ENCODE measurements around the gene EYS. TPM values are rescaled to one million over a fixed set of nuclear protein-coding genes. Genes with fewer than 3 reads are reported as not detected.

The EYS gene
- total and polyA plus RNA-seq, 7 donors = 0.07 to 0.46 TPM; not detected in 5

DNA sequence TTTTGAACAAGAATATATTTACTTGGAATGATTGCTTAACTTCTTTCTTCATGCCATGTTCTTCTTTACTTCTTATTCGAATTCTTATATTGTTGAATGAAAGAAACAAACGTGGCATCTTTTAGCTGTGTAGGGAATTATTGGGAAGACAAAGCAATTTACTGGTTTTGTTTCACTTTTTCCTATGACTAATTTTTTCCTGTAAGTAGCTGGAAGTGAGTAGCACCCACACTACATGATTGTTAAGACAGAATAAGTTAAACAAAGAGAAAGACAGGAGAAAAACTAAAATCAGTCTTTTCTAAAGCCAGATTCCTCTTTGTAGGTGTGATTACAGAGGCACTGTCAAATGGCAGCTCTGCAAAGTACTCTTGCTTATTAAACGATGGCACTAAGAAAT is 593.4 kb downstream of the EYS start:
- intact Hi-C loops (cut with DNase I) = no loop called here
- 62 to 69% methylated on average over 3 of the region's 3 CpGs for WGBS, 2 donors
- Histone ChIP-seq H3K36me3 (no peaks in the 10 kb centered on the region), H3K4me1 (no peaks in the 10 kb centered on the region), H3K9me3 (no peaks in the 10 kb centered on the region), H3K4me3 (no peak overlapping the region), H3K27ac (no peak overlapping the region), H3K27me3 (no peaks in the 10 kb centered on the region)
- TF ChIP-seq POLR2A (IDR thresholded peaks at IDR 0.05) (no peak), EP300 (IDR thresholded peaks at IDR 0.05) (no peak), POLR2AphosphoS5 (IDR thresholded peaks at IDR 0.05) (no peak)
- TF ChIP-seq, protein P1, sequence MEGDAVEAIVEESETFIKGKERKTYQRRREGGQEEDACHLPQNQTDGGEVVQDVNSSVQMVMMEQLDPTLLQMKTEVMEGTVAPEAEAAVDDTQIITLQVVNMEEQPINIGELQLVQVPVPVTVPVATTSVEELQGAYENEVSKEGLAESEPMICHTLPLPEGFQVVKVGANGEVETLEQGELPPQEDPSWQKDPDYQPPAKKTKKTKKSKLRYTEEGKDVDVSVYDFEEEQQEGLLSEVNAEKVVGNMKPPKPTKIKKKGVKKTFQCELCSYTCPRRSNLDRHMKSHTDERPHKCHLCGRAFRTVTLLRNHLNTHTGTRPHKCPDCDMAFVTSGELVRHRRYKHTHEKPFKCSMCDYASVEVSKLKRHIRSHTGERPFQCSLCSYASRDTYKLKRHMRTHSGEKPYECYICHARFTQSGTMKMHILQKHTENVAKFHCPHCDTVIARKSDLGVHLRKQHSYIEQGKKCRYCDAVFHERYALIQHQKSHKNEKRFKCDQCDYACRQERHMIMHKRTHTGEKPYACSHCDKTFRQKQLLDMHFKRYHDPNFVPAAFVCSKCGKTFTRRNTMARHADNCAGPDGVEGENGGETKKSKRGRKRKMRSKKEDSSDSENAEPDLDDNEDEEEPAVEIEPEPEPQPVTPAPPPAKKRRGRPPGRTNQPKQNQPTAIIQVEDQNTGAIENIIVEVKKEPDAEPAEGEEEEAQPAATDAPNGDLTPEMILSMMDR (IDR thresholded peaks at IDR 0.05) = no peak
- no peak for DNase-seq

DNA sequence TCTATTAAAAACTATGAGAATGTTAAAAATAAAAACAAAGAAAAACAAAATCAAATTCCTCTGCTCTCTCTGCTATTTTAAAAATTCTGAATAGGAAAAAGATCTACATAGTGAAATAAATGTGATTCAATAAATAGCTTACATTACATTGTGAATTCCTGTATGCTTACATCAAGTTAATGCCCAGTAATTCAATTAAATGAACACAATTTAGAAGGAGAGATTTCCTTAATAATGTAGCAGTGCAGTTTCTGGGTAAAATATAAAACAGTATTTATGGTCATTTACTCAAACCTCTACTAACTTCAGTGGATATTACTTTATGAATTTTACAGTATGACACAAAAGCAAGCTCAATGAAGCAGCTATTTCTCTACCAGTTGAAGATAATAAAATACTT is 594.6 kb downstream of the EYS start:
- no peaks in the 10 kb centered on the region for H3K27me3 ChIP-seq
- H3K4me3 ChIP-seq = no peak overlapping the region
- H3K4me1 ChIP-seq = no peaks in the 10 kb centered on the region
- H3K36me3 ChIP-seq = no peaks in the 10 kb centered on the region
- no peak overlapping the region for H3K27ac ChIP-seq
- DNase-seq = no peak
- intact Hi-C loops (cut with DNase I) = no loop called here
- TF ChIP-seq POLR2A (IDR thresholded peaks at IDR 0.05) = no peak
- TF ChIP-seq POLR2AphosphoS5 (IDR thresholded peaks at IDR 0.05) = no peak
- TF ChIP-seq, protein P1 (IDR thresholded peaks at IDR 0.05) = no peak
- TF ChIP-seq EP300 (IDR thresholded peaks at IDR 0.05) = no peak
- H3K9me3 ChIP-seq = no peaks in the 10 kb centered on the region

DNA sequence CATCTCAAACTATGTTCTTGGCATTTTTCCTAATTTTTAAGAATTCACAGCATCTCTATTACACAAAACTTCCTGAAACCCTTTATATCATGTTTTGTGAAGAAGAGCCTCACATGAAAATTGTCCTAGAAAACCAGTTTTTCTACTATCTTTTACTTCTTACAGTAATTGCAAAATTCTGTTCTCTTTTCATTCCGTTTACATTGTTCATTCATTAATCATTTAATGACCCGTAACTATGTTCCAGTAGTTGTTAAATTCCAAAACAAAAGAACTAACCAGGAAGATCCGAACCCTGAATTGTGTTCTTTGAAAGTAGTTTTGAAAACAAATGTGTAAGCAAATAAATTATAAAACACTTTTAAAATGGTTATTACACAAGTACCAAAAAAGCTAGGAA is 597.0 kb downstream of the EYS start:
- intact Hi-C loops (cut with DNase I) = no loop called here
- Histone ChIP-seq H3K4me1 (no peaks in the 10 kb centered on the region), H3K9me3 (no peaks in the 10 kb centered on the region), H3K36me3 (no peaks in the 10 kb centered on the region), H3K27ac (no peak overlapping the region), H3K27me3 (no peaks in the 10 kb centered on the region), H3K4me3 (no peak overlapping the region)
- TF ChIP-seq EP300 (IDR thresholded peaks at IDR 0.05) (no peak), POLR2AphosphoS5 (IDR thresholded peaks at IDR 0.05) (no peak), POLR2A (IDR thresholded peaks at IDR 0.05) (no peak)
- TF ChIP-seq, protein P1 (IDR thresholded peaks at IDR 0.05) = no peak
- 30 to 62% methylated on average over 3 of the region's 3 CpGs for WGBS, 2 donors
- no peak for DNase-seq

DNA sequence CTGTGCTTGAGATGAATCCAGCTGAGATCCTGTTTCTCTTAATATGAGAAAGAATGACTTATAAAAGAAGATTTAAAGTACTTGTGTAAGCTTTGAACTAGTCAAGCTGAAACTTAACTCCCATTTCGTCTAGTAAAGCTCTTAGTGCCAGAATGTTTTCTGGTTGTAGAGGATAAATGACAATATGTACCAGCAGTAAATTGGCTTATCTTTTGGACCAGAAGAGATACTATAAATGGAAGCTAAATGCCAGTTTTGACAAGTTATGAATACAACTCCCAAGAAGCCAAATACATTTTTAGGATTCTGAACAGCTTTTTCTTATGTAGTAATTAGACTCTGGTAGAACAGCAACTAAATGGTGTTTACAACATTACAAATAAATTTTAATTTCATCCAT is 608.7 kb downstream of the EYS start:
- intact Hi-C loops (cut with DNase I) = no loop called here
- Histone ChIP-seq H3K4me1 (no peaks in the 10 kb centered on the region), H3K4me3 (no peak overlapping the region), H3K9me3 (no peaks in the 10 kb centered on the region), H3K36me3 (no peaks in the 10 kb centered on the region), H3K27me3 (no peaks in the 10 kb centered on the region), H3K27ac (no peak overlapping the region)
- TF ChIP-seq, protein P1 (IDR thresholded peaks at IDR 0.05) = no peak
- no peak for TF ChIP-seq EP300 (IDR thresholded peaks at IDR 0.05)
- TF ChIP-seq POLR2A (IDR thresholded peaks at IDR 0.05) = no peak
- no peak for TF ChIP-seq POLR2AphosphoS5 (IDR thresholded peaks at IDR 0.05)
- 48 to 73% methylated on average over 1 of the region's 1 CpG for WGBS, 2 donors
- DNase-seq = no peak

DNA sequence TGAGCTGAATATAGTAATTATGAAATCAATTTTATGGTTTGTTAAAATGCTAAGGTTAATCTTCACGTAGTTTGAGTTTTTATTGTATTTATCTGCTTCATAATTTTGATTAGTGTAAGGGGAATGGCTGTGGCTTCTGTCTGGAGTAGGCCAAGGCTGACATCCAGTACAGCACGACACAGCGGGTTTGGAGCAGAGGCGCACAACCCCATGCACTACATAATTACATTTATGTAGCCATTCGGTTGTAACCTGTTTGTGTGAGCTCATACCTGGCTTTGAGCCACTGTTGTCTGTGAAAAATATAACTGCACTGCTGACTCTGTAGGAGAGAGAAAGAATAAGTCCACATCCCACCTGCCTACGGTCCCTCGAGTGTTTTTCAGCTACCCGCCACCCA is 615.5 kb downstream of the EYS start:
- Histone ChIP-seq H3K9me3 (peaks cover 0 to 7% (median 0%) of the 10 kb centered on the region in 4 donors), H3K27ac (no peak overlapping the region), H3K4me1 (no peaks in the 10 kb centered on the region), H3K36me3 (no peaks in the 10 kb centered on the region), H3K27me3 (no peaks in the 10 kb centered on the region), H3K4me3 (no peak overlapping the region)
- 83 to 91% methylated on average over 8 of the region's 8 CpGs for WGBS, 2 donors
- no peak for DNase-seq
- TF ChIP-seq, protein P1 (IDR thresholded peaks at IDR 0.05) = no peak
- TF ChIP-seq EP300 (IDR thresholded peaks at IDR 0.05) = no peak
- TF ChIP-seq POLR2A (IDR thresholded peaks at IDR 0.05) = no peak
- TF ChIP-seq POLR2AphosphoS5 (IDR thresholded peaks at IDR 0.05) = no peak
- intact Hi-C loops (cut with DNase I) = no loop called here
